Cardiac muscle cell (in vitro differentiated cells and primary cell): ENCODE results near the gene AOPEP. TPM values are rescaled to one million over a fixed set of nuclear protein-coding genes. Genes with fewer than 3 reads are reported as not detected.
A peak's percentile ranks its signal among the peaks of the same experiment; 100 is the strongest.

Source experiments
- DNase-seq, 2 donors: peaks; one replicate each; pipeline versions ENCODE4 v3.0.0 to v3.0.0-alpha.2; 2010 to 2017; ENCODE audit warnings: low read depth in 1 of 2, low spot score in 1 of 2
- H3K27ac ChIP-seq: fragments of 200-600 bp; sonication (generic); 2 replicates; pipeline ENCODE4 v1.5.1; 2016
- H3K27me3 ChIP-seq: fragments of 200-600 bp; sonication (generic); 2 replicates; pipeline ENCODE4 v1.6.0; 2016; ENCODE audit warnings: control low read depth
- H3K36me3 ChIP-seq: fragments of 200-600 bp; sonication (generic); 2 replicates; pipeline ENCODE4 v1.5.1; 2016; ENCODE audit warnings: control low read depth
- H3K4me1 ChIP-seq: fragments of 200-600 bp; sonication (generic); 2 replicates; pipeline ENCODE4 v1.8.1; 2017; ENCODE audit warnings: low read depth, mild to moderate bottlenecking, mixed run types
- H3K4me3 ChIP-seq: fragments of 200-600 bp; sonication (generic); 2 replicates; pipeline ENCODE4 v1.5.1; 2016; ENCODE audit warnings: mild to moderate bottlenecking
- H3K9me3 ChIP-seq: fragments of 200-600 bp; sonication (generic); 2 replicates; pipeline ENCODE4 v1.5.1; 2017; ENCODE audit warnings: low read depth, mild to moderate bottlenecking, control low read depth
- polyA plus RNA-seq: library from polyadenylated mRNA; unstranded; fragments of >200 nt; fragmentation: Nextera tagmentation; extraction: Ambion mirVana; gene quantifications from 2 replicates; pipeline ENCODE4 v1.2.1, GENCODE V29; 2016
- total RNA-seq: library from RNA; depleted of rRNA; stranded (reverse); fragments of >200 nt; gene quantifications from 2 replicates; pipeline ENCODE4 v1.2.3, GENCODE V29; 2016
- TF ChIP-seq, protein P1 (sequence below): IDR thresholded peaks from 2 replicates; pipeline ENCODE4 v1.5.1; 2012; ENCODE audit warnings: low read depth, mild to moderate bottlenecking, low read length

AOPEP gene
- total and polyA plus RNA-seq, 2 experiments from 2014 or later: 46.8 to 88.7 TPM

DNA sequence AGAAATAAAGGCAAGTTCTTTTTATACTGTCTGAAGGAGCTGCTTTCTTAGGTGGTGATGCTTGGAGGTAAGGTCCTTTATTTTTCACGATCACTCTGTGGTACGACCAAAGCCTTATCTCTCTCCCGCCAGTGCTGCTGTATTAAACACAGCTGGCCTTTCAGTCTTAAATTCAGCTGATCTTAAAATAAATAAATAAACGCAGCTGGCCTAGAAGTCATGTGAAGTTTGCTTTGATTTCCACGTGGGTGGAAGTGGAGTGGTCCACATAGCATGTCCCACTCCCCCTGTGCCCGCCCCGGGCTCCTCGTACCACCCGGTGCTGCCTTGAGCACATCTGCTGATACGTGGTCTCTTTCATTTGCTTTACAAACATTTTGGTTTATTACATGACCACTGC lies 330.6 kb downstream of the AOPEP start:
- TF ChIP-seq, protein P1, sequence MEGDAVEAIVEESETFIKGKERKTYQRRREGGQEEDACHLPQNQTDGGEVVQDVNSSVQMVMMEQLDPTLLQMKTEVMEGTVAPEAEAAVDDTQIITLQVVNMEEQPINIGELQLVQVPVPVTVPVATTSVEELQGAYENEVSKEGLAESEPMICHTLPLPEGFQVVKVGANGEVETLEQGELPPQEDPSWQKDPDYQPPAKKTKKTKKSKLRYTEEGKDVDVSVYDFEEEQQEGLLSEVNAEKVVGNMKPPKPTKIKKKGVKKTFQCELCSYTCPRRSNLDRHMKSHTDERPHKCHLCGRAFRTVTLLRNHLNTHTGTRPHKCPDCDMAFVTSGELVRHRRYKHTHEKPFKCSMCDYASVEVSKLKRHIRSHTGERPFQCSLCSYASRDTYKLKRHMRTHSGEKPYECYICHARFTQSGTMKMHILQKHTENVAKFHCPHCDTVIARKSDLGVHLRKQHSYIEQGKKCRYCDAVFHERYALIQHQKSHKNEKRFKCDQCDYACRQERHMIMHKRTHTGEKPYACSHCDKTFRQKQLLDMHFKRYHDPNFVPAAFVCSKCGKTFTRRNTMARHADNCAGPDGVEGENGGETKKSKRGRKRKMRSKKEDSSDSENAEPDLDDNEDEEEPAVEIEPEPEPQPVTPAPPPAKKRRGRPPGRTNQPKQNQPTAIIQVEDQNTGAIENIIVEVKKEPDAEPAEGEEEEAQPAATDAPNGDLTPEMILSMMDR: no peak
- H3K9me3 ChIP-seq: no peaks in the 10 kb centered on the region
- H3K4me3 ChIP-seq: no peak overlapping the region
- DNase-seq: no peak
- H3K36me3 ChIP-seq: peaks cover 5% of the 10 kb centered on the region
- no peaks in the 10 kb centered on the region for H3K27me3 ChIP-seq
- peaks cover 30% of the 10 kb centered on the region for H3K4me1 ChIP-seq
- H3K27ac ChIP-seq: peak overlapping the region; percentile 90

GRCh38 chr9:95058121-95058785 lies 331.8 kb downstream of the AOPEP start:
- H3K4me1 ChIP-seq: peaks cover 38% of the 10 kb centered on the region
- H3K9me3 ChIP-seq: no peaks in the 10 kb centered on the region
- TF ChIP-seq, protein P1: no peak
- H3K4me3 ChIP-seq: no peak overlapping the region
- no peaks in the 10 kb centered on the region for H3K27me3 ChIP-seq
- no peak for DNase-seq
- H3K27ac ChIP-seq: no peak overlapping the region
- peaks cover 5% of the 10 kb centered on the region for H3K36me3 ChIP-seq

DNA sequence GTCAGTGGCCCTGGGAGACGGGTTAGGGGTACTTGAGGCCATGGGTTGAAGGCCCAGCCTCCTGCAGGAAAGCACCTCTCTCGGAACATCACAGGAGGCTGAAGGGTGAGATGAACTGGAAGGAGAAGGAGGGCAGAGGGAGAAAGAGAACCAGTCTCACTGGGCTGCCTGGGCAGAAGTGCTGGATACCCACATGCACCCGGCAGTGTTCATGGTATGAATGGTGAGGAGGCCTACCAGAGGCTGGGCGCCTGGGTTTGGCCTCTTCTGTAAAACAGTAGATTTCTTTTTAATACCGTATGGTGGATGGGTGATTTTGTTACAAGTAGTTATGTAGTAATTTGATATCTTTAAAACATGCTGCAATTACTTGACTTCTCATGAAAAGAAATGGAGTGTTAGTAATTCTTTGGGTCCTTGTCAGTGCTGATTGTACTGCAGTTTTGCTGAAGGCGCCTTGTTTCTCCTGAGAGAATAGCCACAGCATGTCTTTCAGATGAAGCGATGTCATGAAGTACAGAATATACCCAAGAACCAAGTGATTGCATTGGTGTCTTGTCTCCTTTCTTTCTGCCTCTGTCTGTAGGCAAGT lies 332.4 kb downstream of the AOPEP start:
- H3K27me3 ChIP-seq: no peaks in the 10 kb centered on the region
- no peak overlapping the region for H3K4me3 ChIP-seq
- H3K4me1 ChIP-seq: peaks cover 41% of the 10 kb centered on the region
- H3K27ac ChIP-seq: no peak overlapping the region
- TF ChIP-seq, protein P1: no peak
- H3K9me3 ChIP-seq: no peaks in the 10 kb centered on the region
- no peak for DNase-seq
- H3K36me3 ChIP-seq: peaks cover 5% of the 10 kb centered on the region

- Histone ChIP-seq H3K27ac (no peak overlapping the region), H3K4me3 (no peak overlapping the region), H3K9me3 (no peaks in the 10 kb centered on the region), H3K36me3 (peaks cover 5% of the 10 kb centered on the region), H3K4me1 (peaks cover 35% of the 10 kb centered on the region), H3K27me3 (no peaks in the 10 kb centered on the region)
- TF ChIP-seq, protein P1: no peak
- DNase-seq: no peak
These were observed 333.7 kb downstream of the AOPEP start for GRCh38 chr9:95060234-95060633.

DNA sequence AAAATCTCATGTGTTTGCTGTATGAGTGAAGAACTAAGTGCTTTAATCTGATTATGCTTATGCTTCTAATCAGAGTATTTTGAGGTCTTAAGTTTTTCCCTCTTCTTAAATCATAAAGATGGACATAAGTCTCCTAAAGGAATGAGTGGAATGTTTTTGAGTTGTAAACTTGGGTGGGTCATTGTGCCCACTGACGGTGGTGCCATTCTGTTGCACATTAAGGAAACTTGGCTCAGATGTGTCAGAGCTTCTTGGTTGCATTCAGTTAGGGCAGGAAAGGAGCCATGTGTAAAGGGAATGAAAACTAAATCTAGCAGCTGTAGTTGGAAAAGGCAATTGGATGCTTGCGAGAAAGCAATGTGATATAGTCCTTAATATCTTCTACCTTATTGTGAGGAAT lies 334.4 kb downstream of the AOPEP start:
- Histone ChIP-seq H3K36me3 (peaks cover 5% of the 10 kb centered on the region), H3K4me3 (no peak overlapping the region), H3K4me1 (peaks cover 28% of the 10 kb centered on the region), H3K27me3 (no peaks in the 10 kb centered on the region), H3K9me3 (no peaks in the 10 kb centered on the region), H3K27ac (no peak overlapping the region)
- DNase-seq: no peak
- TF ChIP-seq, protein P1: no peak
